ENCODE data around the gene ETFB.

GRCh38 chr19:51296336-51297093, 69.7 kb downstream of the ETFB start:
- TF ChIP-seq CTCF (IDR thresholded peaks at IDR 0.05) (no peak), POLR2A (IDR thresholded peaks at IDR 0.05) (no peak)
